HepG2 (cell line): ENCODE measurements around the gene MINDY3.

Source experiments
- BCLAF1 ChIP-seq: fragments of 450-650 bp; IDR thresholded peaks from 2 replicates; pipeline ENCODE4 v1.6.1; 2017; ENCODE audit warnings: mild to moderate bottlenecking
- KDM1A ChIP-seq: IDR thresholded peaks from 2 replicates; pipeline ENCODE4 v1.6.1; 2016; ENCODE audit warnings: missing compliant biosample characterization
- MIER3 ChIP-seq: IDR thresholded peaks from 2 replicates; pipeline ENCODE4 v1.6.1; 2016; ENCODE audit warnings: missing compliant biosample characterization, borderline replicate concordance
- TAF15 ChIP-seq: fragments of 200-400 bp; formaldehyde crosslinking; IDR thresholded peaks from one replicate; pipeline ENCODE4 v1.6.1; 2018; ENCODE audit warnings: mild to moderate bottlenecking, low read depth, low read length; ENCODE audit not compliant: poor library complexity, severe bottlenecking
- ZFP36 ChIP-seq: fragments of 150-350 bp; IDR thresholded peaks from 2 replicates; pipeline ENCODE4 v1.6.1; 2018; ENCODE audit warnings: borderline replicate concordance, low read length, low read depth; ENCODE audit not compliant: partially characterized antibody
- ZNF331 ChIP-seq: sonication (generic); formaldehyde crosslinking; IDR thresholded peaks from 2 replicates; pipeline ENCODE4 v1.4.0; 2020; ENCODE audit warnings: missing genetic modification reagents
- ZNF782 ChIP-seq: sonication (generic); formaldehyde crosslinking; IDR thresholded peaks from 2 replicates; pipeline ENCODE4 v1.4.0; 2020; ENCODE audit warnings: missing genetic modification reagents, mild to moderate bottlenecking, borderline replicate concordance
- TF ChIP-seq, protein P1 (sequence below): sonication (generic); formaldehyde crosslinking; IDR thresholded peaks from 2 replicates; pipeline ENCODE4 v1.9.0; 2022; ENCODE audit warnings: missing genetic modification reagents, mild to moderate bottlenecking, borderline replicate concordance

DNA sequence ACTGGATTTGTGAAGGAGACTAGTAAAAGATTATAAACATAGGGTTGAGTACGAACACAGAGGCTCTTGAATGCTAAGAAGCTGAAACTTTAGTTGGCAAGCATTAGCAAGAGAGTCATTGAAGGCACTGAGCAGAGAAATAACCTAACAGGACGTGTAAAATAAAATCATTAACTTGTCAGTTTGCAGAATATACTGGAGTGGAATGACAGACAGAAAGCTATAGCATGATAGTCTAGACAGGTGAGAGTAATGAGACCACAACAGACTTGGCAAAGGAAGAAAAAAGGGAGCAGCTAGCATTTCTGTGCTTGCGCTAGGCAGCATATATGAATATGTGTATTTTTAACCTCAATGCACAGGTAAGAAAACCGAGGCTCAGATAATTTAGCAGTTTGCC, 30.8 kb downstream of the MINDY3 start:
- no peak for TF ChIP-seq TAF15
- no peak for TF ChIP-seq MIER3 (CRISPR knock-in tag)
- no peak for TF ChIP-seq ZNF331 (CRISPR knock-in tag)
- no peak for TF ChIP-seq ZFP36
- TF ChIP-seq ZNF782 (CRISPR knock-in tag): no peak
- TF ChIP-seq KDM1A (CRISPR knock-in tag): no peak
- no peak for TF ChIP-seq BCLAF1
- TF ChIP-seq, protein P1, sequence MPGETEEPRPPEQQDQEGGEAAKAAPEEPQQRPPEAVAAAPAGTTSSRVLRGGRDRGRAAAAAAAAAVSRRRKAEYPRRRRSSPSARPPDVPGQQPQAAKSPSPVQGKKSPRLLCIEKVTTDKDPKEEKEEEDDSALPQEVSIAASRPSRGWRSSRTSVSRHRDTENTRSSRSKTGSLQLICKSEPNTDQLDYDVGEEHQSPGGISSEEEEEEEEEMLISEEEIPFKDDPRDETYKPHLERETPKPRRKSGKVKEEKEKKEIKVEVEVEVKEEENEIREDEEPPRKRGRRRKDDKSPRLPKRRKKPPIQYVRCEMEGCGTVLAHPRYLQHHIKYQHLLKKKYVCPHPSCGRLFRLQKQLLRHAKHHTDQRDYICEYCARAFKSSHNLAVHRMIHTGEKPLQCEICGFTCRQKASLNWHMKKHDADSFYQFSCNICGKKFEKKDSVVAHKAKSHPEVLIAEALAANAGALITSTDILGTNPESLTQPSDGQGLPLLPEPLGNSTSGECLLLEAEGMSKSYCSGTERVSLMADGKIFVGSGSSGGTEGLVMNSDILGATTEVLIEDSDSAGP (CRISPR knock-in tag): no peak
